Mammary epithelial cell (primary cell): ENCODE data around the gene TBC1D2B.

Source experiments
- EZH2 ChIP-seq: IDR thresholded peaks from 2 replicates; pipeline ENCODE4 v1.6.1; 2012; ENCODE audit warnings: low read length, inconsistent platforms, borderline replicate concordance
- TF ChIP-seq, protein P1 (sequence below), 2 donors: IDR thresholded peaks in 1 of 2; conservative IDR thresholded peaks in 1 of 2; 2 replicates each; pipeline ENCODE4 v1.5.1; 2011 to 2012; ENCODE audit warnings: inconsistent platforms in 2 of 2, low read length in 2 of 2, mild to moderate bottlenecking in 2 of 2, control low read depth in 1 of 2, low read depth in 1 of 2; ENCODE audit not compliant: insufficient read depth in 1 of 2; ENCODE audit errors: extremely low read depth in 1 of 2

DNA sequence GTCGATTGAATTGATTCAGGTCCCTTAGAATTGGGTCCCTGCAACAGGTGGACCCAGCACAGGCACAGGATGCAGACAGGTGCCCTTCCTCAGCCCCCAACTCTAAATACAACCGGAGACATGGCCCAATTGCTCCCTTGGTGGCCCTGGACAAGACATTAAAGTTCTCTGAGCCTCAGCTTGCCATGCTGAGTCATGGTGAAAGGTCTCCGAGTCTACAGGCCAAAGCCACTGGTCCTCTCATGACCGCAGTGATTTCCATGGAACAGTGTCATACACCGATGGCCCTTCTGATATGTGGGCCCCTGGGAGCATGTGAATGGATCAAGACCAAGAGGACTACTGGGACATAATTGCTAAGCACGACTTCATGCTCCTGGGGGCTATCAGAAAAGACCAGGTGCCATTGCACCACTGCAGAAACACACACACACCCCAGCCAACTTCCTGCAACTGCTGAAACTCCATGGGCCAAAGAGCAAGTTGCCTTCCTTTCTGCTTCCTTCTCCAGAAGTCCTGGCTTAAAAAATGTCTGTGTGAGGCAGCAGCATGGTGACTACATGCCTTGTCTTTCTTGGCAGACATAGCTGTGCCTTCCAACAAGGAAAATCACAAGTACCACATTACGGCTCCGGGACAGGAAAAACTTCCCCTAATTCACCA lies 38.8 kb downstream of the TBC1D2B start:
- TF ChIP-seq, protein P1, sequence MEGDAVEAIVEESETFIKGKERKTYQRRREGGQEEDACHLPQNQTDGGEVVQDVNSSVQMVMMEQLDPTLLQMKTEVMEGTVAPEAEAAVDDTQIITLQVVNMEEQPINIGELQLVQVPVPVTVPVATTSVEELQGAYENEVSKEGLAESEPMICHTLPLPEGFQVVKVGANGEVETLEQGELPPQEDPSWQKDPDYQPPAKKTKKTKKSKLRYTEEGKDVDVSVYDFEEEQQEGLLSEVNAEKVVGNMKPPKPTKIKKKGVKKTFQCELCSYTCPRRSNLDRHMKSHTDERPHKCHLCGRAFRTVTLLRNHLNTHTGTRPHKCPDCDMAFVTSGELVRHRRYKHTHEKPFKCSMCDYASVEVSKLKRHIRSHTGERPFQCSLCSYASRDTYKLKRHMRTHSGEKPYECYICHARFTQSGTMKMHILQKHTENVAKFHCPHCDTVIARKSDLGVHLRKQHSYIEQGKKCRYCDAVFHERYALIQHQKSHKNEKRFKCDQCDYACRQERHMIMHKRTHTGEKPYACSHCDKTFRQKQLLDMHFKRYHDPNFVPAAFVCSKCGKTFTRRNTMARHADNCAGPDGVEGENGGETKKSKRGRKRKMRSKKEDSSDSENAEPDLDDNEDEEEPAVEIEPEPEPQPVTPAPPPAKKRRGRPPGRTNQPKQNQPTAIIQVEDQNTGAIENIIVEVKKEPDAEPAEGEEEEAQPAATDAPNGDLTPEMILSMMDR (conservative IDR thresholded peaks at IDR 0.05 in 1 of 2, IDR thresholded peaks at IDR 0.05 in 1 of 2; ENCODE audit: extremely low read depth in 1 of 2, insufficient read depth in 1 of 2, low read depth in 1 of 2, low read length in 2 of 2) = no peak
- no peak for TF ChIP-seq EZH2
